Measurements from ENCODE around the gene GPC6. TPM values are rescaled to one million over a fixed set of nuclear protein-coding genes. Genes with fewer than 3 reads are reported as not detected.

The GPC6 gene
- total and polyA plus RNA-seq, 9 of the 15 experiments (the other 6 are each of a cell fraction or from before 2014, with no cell fraction given) = under 0.01 to 0.20 (median 0.01) TPM; not detected in 4

DNA sequence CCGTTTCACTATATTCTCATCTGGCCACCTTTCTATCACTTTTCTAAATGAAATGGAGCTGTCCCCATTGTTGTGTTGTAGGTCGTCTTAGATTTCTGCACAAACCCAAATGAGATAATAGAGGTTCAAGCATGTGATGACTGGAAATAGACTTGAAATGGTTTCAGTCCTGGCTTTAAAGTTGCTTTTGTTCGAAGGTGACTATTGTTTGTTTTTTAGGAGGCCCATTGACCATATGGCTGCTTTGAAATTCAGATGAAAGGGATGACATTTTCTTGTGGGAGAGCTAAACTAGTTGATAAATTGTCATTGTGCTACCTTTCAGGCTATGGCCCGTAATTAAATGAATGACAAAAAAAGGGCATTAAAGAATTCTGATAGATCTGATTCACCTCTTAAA is 583.7 kb downstream of the GPC6 start:
- no peak overlapping the region for H2AFZ ChIP-seq (ENCODE audit: low read depth, low read length)
- H3K9me1 ChIP-seq (ENCODE audit: control insufficient read depth, insufficient read depth, low read length) = no peaks in the 10 kb centered on the region
- ChIA-PET CTCF (ENCODE audit: low intra/inter-chr PET ratio) (no interaction called here), POLR2A (no interaction called here)
- TF ChIP-seq ZNF217 (CRISPR knock-in tag; IDR thresholded peaks at IDR 0.05) (no peak), ZNF717 (CRISPR knock-in tag; IDR thresholded peaks at IDR 0.05) (no peak), MTA3 (IDR thresholded peaks at IDR 0.05; ENCODE audit: borderline replicate concordance) (no peak), ZC3H4 (CRISPR knock-in tag; IDR thresholded peaks at IDR 0.05; ENCODE audit: borderline replicate concordance) (no peak), ZNF551 (CRISPR knock-in tag; IDR thresholded peaks at IDR 0.05) (no peak), CBX5 (IDR thresholded peaks at IDR 0.05; ENCODE audit: borderline replicate concordance, low read depth) (no peak), MECOM (CRISPR knock-in tag; IDR thresholded peaks at IDR 0.05) (no peak), STAT5A (IDR thresholded peaks at IDR 0.05; ENCODE audit: borderline replicate concordance, low read length) (no peak), PHB2 (IDR thresholded peaks at IDR 0.05; ENCODE audit: low read depth) (no peak), NFATC3 (IDR thresholded peaks at IDR 0.05) (no peak), CAMTA2 (CRISPR knock-in tag; conservative IDR thresholded peaks at IDR 0.05) (no peak), ARID4B (CRISPR knock-in tag; IDR thresholded peaks at IDR 0.05) (no peak), ZNF785 (CRISPR knock-in tag; IDR thresholded peaks at IDR 0.05) (no peak), ILK (tag; IDR thresholded peaks at IDR 0.05; ENCODE audit: borderline replicate concordance, low read depth) (no peak), XRCC3 (IDR thresholded peaks at IDR 0.05) (no peak), NR4A1 (CRISPR knock-in tag; IDR thresholded peaks at IDR 0.05) (no peak), NR4A1 (tag; IDR thresholded peaks at IDR 0.05) (no peak)
- no peaks in the 10 kb centered on the region for H3K9me3 ChIP-seq (replicated peaks; ENCODE audit: control insufficient read depth, insufficient read depth, low read depth, low read length)
- in situ Hi-C loops (cut with MboI) = no loop called here
- H3K27me3 ChIP-seq (ENCODE audit: control insufficient read depth in 2 of 2, insufficient read depth in 2 of 2, low read length in 2 of 2) = no peaks in the 10 kb centered on the region
- H3K4me2 ChIP-seq (ENCODE audit: insufficient read depth, low read length) = no peak overlapping the region
- intact Hi-C loops (cut with micrococcal nuclease) = no loop called here
- no peak overlapping the region for H3K9ac ChIP-seq (ENCODE audit: insufficient read depth in 1 of 2, low read depth in 2 of 2, low read length in 2 of 2)
- no peaks in the 10 kb centered on the region for H3K36me3 ChIP-seq (ENCODE audit: control insufficient read depth, insufficient read depth, low read length)
- 1% methylated on average over 4 of the region's 4 CpGs for WGBS (ENCODE audit: insufficient coverage, low coverage, missing lambda C conversion rate)
- H3K79me2 ChIP-seq (ENCODE audit: control insufficient read depth, insufficient read depth, low read length) = no peaks in the 10 kb centered on the region
- H4K20me1 ChIP-seq (replicated peaks; ENCODE audit: control insufficient read depth, insufficient read depth, low read length) = no peaks in the 10 kb centered on the region
- DNase-seq (ENCODE audit: extremely low read depth in 1 of 4, low spot score in 3 of 4) (no peak), ATAC-seq (no peak), FAIRE-seq (no peak)
- BruUV-seq (replicated peaks) = no TSS peak
- H3K4me3 ChIP-seq = no peak overlapping the region
- no peaks in the 10 kb centered on the region for H3K4me1 ChIP-seq (replicated peaks in 1 of 2; ENCODE audit: control insufficient read depth in 2 of 2, insufficient read depth in 2 of 2, low read length in 2 of 2)
- no peak overlapping the region for H3K27ac ChIP-seq (ENCODE audit: extremely low read depth, low read depth, low read length)
